ENCODE measurements around the gene ADGRF3. TPM values are rescaled to one million over a fixed set of nuclear protein-coding genes. Genes with fewer than 3 reads are reported as not detected.

Gene ADGRF3
- total RNA-seq, 1 donor from 2014 or later: 0.04 TPM

DNA sequence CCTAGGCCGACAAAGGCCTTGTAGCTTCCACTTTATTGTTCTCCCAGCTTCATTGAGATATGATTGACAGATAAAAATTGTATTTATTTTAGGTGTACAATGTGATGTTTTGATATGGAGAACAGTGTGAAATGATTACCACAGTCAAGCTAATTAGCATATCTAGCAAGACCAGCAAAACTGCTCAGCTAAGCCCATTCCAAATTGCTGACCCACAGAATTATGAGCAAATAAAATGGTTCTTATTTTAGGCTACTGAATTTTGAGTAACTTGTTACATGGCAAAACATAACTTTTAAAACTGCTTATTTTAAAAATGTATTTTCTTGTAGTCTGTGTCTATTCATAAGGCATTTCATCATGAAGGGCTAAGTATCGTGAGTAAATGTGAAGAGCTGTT, 9.3 kb downstream of the ADGRF3 start:
- Mint-ChIP-seq H3K27ac (no peak overlapping the region), H3K36me3 (no peaks in the 10 kb centered on the region), H3K27me3 (ENCODE audit: insufficient read depth, low read depth) (peaks cover 2% of the 10 kb centered on the region), H3K4me1 (peaks cover 10% of the 10 kb centered on the region), H3K9me3 (no peaks in the 10 kb centered on the region), H3K4me3 (no peak overlapping the region)
- H3F3A ChIP-seq (ENCODE audit: low read depth): peaks cover 17% of the 10 kb centered on the region
- no peak overlapping the region for H3K4me2 ChIP-seq
- no peaks in the 10 kb centered on the region for H4K20me1 ChIP-seq (ENCODE audit: low read depth)
- H3K27me3 ChIP-seq: no peaks in the 10 kb centered on the region
- H3K79me2 ChIP-seq (ENCODE audit: low read depth): no peaks in the 10 kb centered on the region
- no peak overlapping the region for H3K27ac ChIP-seq
- H3K4me3 ChIP-seq: no peak overlapping the region
- no peak overlapping the region for H2AFZ ChIP-seq (replicated peaks)
- H3K9ac ChIP-seq: no peak overlapping the region
- no peaks in the 10 kb centered on the region for H3K36me3 ChIP-seq
- DNase-seq (ENCODE audit: low spot score): no peak
- TF ChIP-seq EZH2phosphoT487 (IDR thresholded peaks at IDR 0.05) (no peak), EZH2 (IDR thresholded peaks at IDR 0.05) (no peak)
- TF ChIP-seq, protein P1, sequence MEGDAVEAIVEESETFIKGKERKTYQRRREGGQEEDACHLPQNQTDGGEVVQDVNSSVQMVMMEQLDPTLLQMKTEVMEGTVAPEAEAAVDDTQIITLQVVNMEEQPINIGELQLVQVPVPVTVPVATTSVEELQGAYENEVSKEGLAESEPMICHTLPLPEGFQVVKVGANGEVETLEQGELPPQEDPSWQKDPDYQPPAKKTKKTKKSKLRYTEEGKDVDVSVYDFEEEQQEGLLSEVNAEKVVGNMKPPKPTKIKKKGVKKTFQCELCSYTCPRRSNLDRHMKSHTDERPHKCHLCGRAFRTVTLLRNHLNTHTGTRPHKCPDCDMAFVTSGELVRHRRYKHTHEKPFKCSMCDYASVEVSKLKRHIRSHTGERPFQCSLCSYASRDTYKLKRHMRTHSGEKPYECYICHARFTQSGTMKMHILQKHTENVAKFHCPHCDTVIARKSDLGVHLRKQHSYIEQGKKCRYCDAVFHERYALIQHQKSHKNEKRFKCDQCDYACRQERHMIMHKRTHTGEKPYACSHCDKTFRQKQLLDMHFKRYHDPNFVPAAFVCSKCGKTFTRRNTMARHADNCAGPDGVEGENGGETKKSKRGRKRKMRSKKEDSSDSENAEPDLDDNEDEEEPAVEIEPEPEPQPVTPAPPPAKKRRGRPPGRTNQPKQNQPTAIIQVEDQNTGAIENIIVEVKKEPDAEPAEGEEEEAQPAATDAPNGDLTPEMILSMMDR (IDR thresholded peaks at IDR 0.05): no peak
- H3K4me1 ChIP-seq: peaks cover 18% of the 10 kb centered on the region
- no peaks in the 10 kb centered on the region for H3K9me3 ChIP-seq (ENCODE audit: low read depth)

DNA sequence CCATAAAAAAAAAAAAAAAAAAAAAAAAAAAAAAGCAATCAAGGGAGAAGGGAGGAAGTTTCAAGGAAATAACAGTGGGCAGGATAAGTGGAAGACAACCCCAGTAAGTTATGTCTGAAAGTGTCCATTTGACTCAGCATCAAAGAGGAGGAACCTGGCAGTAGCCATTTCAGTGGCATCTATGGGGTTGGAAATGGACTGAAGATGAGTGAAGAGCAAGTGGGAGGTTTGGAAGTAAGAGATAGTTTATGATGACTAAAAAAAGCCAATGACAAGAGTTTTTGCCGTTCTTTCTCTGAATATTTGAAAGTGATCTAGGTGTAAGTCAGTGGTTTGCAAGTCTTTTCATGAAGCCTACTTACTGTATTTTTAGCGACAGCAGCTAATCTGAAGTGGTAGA, 9.9 kb downstream of the ADGRF3 start:
- peaks cover 18% of the 10 kb centered on the region for H3K4me1 ChIP-seq
- no peak overlapping the region for H3K4me3 Mint-ChIP-seq

DNA sequence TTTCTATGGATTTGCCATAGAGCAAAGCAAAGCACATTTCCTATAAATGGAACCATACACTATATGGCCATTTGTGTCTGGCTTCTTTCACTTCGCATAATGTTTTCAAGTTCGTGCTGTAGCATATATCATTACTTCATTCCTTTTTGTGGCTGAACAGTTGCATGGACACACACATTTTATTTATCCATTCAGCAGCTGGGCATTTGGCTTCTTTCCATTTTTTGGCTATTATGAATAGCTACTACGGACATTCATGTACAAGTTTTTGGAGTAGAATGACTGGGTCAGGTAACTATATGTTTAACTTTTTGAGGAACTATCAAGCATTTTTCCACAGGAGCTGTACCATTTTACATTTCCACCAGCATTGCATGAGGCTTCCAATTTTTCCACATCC, 11.4 kb downstream of the ADGRF3 start:
- no peaks in the 10 kb centered on the region for H3K36me3 ChIP-seq
- peaks cover 12% of the 10 kb centered on the region for H3K4me1 ChIP-seq
- Mint-ChIP-seq H3K4me1 (peaks cover 8% of the 10 kb centered on the region), H3K36me3 (no peaks in the 10 kb centered on the region), H3K27ac (no peak overlapping the region), H3K27me3 (ENCODE audit: insufficient read depth, low read depth) (peaks cover 2% of the 10 kb centered on the region), H3K9me3 (no peaks in the 10 kb centered on the region), H3K4me3 (no peak overlapping the region)
- H3K27ac ChIP-seq: no peak overlapping the region
- H3K9ac ChIP-seq: no peak overlapping the region
- no peaks in the 10 kb centered on the region for H3K9me3 ChIP-seq (ENCODE audit: low read depth)
- H3K4me2 ChIP-seq: no peak overlapping the region
- H3F3A ChIP-seq (ENCODE audit: low read depth): peaks cover 12% of the 10 kb centered on the region
- no peak overlapping the region for H2AFZ ChIP-seq (replicated peaks)
- H3K27me3 ChIP-seq: no peaks in the 10 kb centered on the region
- DNase-seq (ENCODE audit: low spot score): no peak
- TF ChIP-seq, protein P1 (IDR thresholded peaks at IDR 0.05): no peak
- TF ChIP-seq EZH2 (IDR thresholded peaks at IDR 0.05): no peak
- TF ChIP-seq EZH2phosphoT487 (IDR thresholded peaks at IDR 0.05): no peak
- H4K20me1 ChIP-seq (ENCODE audit: low read depth): no peaks in the 10 kb centered on the region
- H3K4me3 ChIP-seq: no peak overlapping the region
- no peaks in the 10 kb centered on the region for H3K79me2 ChIP-seq (ENCODE audit: low read depth)

More for the DNA sequence above, 9.9 kb downstream of the ADGRF3 start:
- Histone ChIP-seq H3K79me2 (ENCODE audit: low read depth) (no peaks in the 10 kb centered on the region), H2AFZ (replicated peaks) (no peak overlapping the region), H3K27me3 (no peaks in the 10 kb centered on the region), H3K4me2 (no peak overlapping the region), H3K27ac (no peak overlapping the region), H3K9ac (no peak overlapping the region), H3K9me3 (ENCODE audit: low read depth) (no peaks in the 10 kb centered on the region), H4K20me1 (ENCODE audit: low read depth) (no peaks in the 10 kb centered on the region), H3F3A (ENCODE audit: low read depth) (peaks cover 17% of the 10 kb centered on the region), H3K36me3 (no peaks in the 10 kb centered on the region), H3K4me3 (no peak overlapping the region)
- peaks cover 10% of the 10 kb centered on the region for H3K4me1 Mint-ChIP-seq
- H3K9me3 Mint-ChIP-seq: no peaks in the 10 kb centered on the region
- no peaks in the 10 kb centered on the region for H3K36me3 Mint-ChIP-seq
- peaks cover 2% of the 10 kb centered on the region for H3K27me3 Mint-ChIP-seq (ENCODE audit: insufficient read depth, low read depth)
- H3K27ac Mint-ChIP-seq: no peak overlapping the region
- TF ChIP-seq, protein P1 (IDR thresholded peaks at IDR 0.05): no peak
- TF ChIP-seq EZH2 (IDR thresholded peaks at IDR 0.05) (no peak), EZH2phosphoT487 (IDR thresholded peaks at IDR 0.05) (no peak)
- no peak for DNase-seq (ENCODE audit: low spot score)
